ENCODE measurements around the gene NUCB1.
"Not testable (repeated sequence)": the region's sequence is repeated elsewhere in the genome, so short reads cannot be mapped to it uniquely, and the experiment has no call there.

Gene NUCB1

DNA sequence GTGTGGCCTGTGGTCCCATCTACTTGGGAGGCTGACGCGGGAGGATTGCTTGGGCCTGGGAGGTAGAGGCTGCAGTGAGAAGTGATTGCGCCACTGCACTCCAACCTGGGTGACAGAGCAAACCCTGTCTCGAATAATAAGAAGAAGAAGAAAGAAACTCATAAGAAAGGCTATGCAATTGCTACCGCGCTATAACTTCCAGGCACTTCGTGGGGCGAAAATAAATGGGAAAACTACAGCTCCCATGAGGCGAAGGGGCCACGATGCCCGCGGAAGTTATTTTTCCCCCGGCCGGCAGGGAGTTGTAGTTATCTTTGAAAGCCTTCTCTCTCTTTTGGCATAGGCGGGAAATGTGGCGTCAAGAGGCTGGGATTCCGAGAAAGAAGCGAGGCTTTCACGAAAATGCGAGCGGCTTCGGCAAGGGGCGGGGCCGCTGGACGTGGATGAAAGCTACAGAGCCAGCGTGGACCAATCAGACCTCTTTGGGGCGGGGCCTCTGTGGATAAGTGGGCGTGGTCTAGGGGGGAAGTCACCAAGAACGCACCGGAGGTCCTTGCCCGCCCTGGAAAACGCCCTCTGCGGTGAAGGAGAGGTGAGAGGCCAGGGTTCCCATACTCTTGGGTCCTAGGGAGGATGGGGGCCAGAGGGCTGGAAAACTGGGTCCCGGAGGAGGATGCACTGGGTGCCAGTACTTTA is at the start of gene NUCB1:
NUCB1 (plus strand) TSS at position 532 of the 696 bp plus-strand sequence. CDS start 485 bp downstream, outside the sequence.
- peak; percentile 98 to 99 for DNase-seq

DNA sequence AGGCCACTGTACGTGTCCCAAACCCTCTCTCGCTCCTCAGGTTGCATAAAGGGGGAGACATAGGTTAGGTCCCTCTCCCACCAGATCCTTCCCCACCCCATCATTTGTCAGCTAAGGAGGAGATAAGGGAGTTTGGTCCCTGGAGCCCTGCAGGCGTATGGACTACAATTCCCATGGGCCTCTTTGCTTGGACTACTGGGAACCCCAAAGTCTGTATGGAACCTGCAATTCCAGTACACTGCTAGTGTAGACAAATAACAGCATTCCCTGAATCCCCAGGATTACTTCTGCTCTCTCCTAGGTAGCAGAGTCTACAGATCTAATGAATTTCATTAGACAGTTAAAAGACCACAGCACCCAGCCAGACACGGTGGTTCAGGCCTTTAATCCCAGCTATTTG is 47.8 kb upstream of the NUCB1 start:
- DNase-seq: no peak

DNA sequence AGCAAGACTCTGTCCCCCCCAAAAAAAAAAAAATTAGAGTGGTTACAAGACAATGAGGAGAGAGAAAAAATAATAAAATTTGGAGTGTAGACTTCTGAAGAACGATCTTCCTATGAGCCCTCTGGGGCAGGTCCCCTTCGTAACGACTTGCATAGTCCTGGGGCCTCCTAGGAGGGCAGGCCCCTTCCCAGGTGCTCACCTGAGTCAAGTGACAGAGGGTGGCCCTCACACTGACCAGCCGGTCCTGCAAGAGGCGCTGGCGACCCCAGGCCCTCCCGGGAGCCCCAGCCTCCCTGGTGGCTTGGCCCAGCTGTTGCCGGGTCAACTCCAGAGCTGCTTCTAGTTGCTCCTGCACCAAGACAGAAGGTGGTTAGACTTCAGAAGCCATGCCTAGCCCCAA is 46.6 kb upstream of the NUCB1 start:
- no peak for DNase-seq

DNA sequence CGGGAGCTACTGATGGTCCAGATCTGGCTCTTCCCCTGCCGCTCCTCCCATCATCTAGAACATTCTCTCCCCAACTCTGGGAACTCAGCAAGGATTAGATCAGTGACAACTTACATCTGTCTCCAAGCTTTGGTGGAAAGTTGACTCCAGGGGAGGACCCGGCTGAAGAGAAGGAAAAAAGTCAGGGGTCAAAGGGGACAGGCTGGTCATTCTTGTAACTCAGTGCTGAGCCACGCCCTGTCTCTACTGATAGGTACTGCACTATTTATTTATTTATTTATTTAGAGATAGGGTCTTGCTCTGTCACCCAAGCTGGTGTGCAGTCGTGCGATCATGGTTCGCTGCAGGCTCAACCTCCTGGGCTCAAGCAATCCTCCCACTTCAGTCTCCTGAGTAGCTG is 46.0 kb upstream of the NUCB1 start:
- no peak for DNase-seq

DNA sequence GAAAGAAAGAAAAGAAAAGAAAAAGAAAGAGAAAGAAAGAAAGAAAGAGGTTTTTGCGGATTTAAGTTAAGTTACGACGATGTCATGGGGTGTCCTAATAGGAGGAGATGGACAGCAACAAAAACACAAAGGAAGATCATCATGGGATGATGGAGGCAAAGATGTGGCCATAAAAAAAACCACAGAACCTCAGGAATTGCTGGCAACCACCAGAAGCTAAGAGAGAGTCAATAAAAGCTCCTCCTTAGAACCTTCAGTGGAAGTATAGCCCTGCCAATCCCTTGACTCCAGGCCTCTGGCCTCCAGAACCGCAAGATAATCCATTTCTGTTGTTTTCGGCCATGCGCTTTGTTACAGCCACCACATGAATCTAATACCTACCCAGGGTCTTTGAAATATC is 43.2 kb upstream of the NUCB1 start:
- no peak for DNase-seq

DNA sequence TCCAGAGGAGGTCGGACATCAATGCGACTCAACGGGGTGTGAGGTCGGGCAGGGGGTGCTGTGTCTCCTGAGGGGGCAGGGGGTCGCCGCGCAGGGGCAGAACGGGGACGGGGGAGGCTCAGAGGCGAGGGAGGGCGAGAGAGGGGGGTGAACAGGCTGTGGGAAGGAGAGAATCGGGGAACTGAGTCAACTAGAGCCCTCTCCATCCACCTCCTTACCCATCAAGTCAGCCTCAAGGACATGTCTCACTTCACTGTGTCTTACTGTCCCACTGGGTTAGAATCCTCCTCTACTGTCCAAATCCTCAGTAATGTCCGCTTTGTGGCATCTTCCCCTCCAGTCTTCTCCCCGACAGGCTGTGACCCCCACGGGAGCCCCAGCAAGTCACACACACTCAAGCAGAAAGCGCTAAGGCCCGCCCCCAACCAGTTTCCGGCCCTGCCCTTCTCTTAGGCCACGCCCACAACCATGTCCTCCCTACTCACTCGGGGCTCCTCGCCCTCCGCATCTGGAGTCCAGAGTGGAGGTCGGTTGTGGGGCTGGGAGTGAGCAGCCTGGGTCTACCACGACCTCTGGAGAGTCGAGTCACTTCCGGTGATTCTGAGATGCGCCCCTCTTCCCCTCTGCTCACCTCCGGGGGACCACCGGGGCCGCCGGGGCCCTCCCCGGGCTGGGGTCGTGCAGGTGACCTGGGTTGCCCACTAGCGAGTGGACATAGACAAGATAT is 41.0 kb upstream of the NUCB1 start:
- no peak for DNase-seq

DNA sequence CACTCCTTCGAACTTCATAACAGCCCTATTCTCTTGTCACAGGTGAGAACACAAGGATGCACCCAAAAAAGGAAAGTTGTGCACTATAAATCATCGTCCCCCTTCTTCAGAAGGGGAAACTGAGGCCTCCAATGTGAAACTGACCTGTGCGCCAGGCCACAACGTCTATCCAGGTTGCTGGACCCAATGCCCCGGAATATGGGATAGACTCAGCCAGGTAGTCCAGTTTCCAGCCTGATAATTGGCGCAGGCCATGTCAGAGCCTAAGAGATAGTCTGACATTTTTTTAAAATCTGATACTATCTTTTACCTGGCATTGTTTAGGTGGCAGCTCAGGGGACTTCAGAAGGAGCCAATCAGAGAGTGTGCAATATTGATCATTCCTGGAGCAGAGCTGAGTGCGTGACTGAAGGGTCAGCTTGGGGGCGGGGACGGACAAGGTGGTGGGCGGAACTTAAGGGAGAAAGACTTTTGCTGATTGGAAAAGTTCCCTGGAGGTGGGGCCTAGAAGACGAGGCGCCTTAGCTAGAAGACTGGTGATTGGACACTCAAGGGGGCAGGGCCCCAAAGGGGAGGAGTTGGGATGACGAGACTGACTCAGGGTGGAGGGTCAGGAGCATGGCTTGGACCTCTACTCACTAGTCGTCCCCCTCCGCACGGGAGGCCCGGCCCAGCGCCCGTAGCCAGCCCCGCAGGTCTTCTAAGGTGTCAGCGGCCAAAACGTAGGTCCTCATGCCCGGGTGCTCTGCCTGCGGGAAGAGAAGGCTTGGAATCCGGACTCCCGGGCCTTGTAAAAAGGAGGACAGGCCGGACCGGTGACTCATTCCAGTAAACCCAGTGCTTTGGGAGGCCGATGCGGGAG is 40.2 kb upstream of the NUCB1 start:
- no peak for DNase-seq

DNA sequence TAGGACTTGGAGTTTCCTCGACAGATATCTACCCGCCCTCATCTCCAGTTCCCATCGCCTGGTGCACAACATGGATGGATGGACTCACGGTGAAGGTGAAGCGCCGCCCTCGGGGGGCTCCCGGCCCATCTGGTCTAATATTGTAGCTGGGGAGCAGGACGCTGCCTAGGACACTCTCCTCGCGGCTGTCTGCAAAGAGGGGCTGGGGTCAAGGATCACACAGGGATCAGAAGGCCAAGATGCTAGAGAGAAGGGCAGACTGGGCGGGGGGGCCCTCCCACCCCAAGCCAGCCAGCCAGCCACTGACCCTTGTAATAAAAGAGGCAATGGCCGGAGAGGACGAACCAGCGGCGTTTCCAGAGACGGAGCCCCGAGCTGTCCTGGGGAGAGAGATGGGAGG is 38.8 kb upstream of the NUCB1 start:
- no peak for DNase-seq

DNA sequence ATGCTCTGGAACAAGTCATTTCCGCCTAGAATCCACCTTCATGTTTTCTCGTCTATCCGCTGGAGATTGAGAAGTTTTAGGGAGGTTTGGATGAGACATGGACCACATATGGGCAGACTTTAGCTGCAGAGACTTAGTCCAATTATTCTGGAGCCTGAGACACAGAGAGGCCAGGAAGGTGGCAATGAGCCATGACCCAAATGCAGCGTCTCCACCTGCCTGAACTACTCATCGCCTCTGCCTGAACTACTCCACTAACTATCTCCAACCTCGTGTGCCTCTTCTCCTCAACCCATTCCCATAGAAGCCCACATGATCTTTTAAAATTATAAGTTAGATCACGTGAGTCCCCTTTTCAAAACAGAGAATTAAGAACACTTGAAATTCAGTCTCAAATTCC is 37.3 kb upstream of the NUCB1 start:
- no peak for DNase-seq

DNA sequence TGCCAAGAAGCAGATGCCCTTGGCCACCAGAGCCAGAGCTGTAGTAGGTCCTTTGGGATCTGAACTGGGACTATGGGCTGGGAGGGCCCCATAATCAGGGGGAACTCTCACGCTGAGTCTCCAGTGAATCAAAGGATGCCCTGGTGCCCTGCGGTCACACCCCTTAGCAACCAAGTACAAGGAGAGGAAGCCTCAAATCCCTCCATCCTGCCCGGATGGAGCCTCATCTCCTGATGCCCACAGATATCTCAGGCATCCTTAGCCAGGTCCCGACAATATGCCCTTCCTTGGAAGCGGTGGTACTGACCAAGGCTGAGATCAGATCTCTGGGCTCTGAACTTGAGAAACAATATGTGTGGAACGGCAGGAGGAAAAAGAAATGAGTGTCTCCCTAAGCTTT is 33.4 kb upstream of the NUCB1 start:
- DNase-seq: no peak

DNA sequence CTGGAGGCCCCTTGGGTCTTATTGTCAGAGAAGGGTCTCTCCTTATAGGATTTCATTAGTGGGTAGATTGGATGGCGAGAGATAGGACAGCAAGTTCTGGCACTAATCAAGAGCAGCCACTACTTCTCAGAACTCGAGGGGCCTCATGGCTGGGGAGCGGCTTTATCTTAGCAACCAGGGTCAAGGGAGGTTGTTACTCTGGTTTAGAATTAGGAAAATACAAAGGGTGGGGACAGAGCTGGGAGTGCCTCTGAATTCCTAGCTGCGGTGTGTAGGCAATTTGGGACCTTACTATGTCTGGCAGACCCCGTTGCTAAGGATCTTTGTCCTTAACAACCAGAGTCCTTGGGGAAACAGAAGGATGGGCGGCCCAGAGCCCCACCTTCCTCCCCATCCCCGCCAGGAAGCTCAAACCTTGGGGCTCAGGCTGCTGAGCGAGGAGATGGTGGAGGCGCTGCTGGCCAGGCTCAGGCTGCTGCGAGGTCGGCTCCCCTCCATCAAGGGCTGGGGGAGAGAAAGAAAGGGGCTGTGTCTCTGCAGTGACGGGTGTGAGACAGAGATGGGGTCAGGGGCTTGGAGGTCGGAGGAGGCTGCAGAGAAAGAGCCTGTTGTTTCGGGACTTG is 32.9 kb upstream of the NUCB1 start:
- no peak for DNase-seq

DNA sequence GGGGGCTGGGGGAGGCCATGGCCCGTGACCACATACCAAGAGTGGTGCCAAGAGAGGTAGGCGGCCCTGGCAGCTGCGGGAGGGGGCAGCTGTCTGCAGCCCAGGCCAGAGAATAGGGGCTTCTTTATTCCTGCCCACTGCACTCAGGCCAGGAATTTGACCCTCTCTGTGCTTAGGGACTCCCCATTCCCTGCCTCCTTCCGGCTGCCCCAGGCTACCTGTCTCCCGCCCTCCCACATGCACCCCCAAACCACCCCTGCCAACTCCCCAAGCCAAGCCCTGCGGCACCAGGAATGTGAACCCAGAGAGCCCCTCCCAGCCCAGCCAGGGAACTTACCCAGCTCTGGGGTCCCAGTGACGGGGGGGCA is 32.4 kb upstream of the NUCB1 start:
- no peak for DNase-seq

DNA sequence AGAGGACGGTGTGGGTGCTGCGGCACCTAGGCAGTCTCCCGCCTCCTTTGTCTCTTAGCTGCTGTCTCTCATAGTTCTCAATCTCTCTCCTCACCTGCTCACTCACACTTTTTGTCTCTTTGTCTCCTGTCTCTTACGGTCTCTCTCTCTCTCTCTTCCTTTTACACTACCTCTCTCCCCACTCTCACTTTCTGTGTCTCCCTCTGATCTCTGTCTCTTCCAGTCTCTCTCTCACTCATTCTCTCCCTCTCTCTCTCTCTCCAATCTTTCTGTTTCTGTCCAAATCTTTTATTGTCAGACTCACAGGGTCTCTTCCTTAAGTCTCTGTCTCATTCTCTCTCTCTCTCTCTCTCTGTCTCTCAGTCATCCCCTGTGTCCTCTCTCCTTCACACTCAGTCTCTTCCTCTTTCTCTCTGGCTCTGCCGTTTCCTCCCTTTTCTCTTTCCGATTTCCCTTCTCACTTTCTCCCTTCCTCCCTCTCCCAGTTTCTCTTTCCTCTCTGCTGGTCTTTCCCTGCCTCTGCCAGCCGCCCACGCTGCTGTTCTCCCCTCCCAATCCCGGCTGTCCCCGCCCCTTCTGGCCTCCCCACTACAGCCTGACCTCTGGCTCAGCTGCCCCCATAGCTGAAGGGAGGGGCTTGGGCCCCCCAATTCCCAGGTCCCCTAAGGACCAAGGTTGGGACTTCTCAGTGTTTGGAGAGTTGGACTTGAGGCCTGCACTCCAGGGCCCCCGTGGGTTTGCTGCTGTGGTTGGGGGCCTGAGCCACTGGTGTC is 31.8 kb upstream of the NUCB1 start, which contains the start of gene PLEKHA4:
PLEKHA4 (minus strand) TSS at position 504 of the 773 bp plus-strand sequence. CDS start 997 bp downstream, outside the sequence.
- DNase-seq: no peak

DNA sequence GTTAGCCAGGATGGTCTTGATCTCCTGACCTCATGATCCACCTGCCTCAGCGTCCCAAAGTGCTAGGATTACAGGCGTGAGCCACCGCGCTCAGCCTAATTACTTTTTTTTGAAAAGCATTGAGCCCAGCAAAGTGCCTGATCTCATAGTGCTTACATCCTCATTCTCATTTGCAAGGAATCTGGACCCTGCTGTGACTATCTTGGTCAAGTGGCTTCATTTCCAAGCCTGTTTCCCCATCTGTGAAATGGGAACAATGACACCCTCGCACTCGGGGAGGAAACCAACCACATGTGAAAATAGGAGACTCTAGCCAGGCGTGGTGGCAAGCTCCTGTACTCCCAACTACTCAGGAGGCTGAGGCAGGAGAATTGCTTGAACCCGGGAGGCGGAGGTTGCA is 30.1 kb upstream of the NUCB1 start:
- DNase-seq: no peak

DNA sequence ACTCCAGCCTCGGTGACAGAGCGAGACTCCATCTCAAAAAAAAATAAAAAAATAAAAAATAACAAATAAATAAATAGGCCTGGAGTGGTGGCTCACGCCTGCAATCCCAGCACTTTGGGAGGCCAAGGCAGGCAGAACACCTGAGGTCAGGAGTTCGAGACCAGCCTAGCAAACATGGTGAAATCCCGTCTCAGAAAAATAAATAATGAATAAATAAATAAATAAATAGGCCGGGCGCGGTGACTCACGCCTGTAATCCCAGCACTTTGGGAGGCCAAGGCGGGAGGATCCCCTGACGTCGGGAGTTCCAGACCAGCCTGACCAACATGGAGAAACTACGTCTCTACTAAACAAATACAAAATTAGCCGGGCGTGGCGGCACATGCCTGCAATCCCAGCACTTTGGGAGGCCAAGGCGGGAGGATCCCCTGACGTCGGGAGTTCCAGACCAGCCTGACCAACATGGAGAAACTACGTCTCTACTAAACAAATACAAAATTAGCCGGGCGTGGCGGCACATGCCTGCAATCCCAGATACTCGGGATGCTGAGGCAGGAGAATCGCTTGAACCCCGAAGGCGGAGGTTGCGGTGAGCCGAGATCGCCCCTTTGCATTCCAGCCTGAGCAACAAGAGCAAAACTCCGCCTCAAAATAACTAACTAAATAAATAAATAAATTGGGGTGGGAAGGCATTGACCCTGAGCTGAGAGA is 28.5 kb upstream of the NUCB1 start:
- DNase-seq: not testable (repeated sequence)

DNA sequence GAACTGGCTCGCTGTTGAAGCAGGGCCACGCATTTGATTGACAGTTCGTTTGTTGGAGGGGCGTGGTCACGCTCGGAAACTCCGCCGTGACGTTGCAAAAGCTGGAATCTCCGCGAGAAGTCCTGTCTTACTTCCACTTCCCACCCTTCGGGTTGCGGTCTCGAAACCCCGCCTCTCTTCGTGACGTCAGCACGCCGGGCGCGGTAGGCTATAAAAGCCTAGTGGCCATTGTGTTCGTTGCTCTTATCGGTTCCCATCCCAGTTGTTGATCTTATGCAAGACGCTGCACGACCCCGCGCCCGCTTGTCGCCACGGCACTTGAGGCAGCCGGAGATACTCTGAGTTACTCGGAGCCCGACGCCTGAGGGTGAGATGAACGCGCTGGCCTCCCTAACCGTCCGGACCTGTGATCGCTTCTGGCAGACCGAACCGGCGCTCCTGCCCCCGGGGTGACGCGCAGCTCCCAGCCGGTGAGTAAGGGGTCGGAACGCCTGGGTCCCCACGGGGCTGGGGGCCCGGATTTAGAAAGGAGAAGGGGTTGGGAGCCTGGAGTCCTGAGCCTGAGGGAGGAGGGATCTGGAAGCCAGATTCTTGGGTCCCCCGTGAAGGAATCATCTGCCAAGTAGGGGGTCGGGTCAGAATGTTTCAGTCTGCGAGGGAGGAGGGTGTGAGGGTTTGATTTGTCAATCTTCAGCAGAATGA is 27.8 kb upstream of the NUCB1 start, which contains the start of gene PPP1R15A:
PPP1R15A (plus strand) TSS at position 240 of the 702 bp plus-strand sequence. CDS start 813 bp downstream, outside the sequence.
- DNase-seq: peak; percentile 92 to 94

DNA sequence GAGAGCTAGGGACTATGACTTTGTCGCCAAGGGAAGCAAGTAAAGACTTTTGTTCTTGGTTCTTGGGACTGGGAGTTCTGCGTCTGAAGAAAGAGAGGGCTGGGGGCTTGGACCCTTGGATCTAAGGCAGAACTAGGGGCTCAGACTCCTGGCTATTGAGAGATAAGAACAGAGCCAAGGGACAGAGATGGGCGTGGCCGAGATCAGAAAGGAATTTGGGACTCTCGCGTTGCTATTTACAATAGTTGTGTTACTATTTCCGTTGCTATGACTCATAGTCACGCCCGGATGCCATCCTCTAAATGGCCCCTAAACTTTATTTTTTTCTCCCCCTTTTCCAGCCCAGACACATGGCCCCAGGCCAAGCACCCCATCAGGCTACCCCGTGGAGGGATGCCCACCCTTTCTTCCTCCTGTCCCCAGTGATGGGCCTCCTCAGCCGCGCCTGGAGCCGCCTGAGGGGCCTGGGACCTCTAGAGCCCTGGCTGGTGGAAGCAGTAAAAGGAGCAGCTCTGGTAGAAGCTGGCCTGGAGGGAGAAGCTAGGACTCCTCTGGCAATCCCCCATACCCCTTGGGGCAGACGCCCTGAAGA is 27.1 kb upstream of the NUCB1 start:
- peak; percentile 78 to 79 for DNase-seq

DNA sequence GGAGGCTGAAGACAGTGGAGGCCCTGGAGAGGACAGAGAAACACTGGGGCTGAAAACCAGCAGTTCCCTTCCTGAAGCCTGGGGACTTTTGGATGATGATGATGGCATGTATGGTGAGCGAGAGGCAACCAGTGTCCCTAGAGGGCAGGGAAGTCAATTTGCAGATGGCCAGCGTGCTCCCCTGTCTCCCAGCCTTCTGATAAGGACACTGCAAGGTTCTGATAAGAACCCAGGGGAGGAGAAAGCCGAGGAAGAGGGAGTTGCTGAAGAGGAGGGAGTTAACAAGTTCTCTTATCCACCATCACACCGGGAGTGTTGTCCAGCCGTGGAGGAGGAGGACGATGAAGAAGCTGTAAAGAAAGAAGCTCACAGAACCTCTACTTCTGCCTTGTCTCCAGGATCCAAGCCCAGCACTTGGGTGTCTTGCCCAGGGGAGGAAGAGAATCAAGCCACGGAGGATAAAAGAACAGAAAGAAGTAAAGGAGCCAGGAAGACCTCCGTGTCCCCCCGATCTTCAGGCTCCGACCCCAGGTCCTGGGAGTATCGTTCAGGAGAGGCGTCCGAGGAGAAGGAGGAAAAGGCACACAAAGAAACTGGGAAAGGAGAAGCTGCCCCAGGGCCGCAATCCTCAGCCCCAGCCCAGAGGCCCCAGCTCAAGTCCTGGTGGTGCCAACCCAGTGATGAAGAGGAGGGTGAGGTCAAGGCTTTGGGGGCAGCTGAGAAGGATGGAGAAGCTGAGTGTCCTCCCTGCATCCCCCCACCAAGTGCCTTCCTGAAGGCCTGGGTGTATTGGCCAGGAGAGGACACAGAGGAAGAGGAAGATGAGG is 26.4 kb upstream of the NUCB1 start:
- no peak for DNase-seq

All from SHP77 (cell line).